Upper lobe of left lung (tissue), 4 donors: Measurements from ENCODE around the gene MTMR2.

Experiments used
- EP300 ChIP-seq, 4 donors: sonication (generic); formaldehyde crosslinking; IDR thresholded peaks; one replicate each; pipeline ENCODE4 v1.5.1; 2017; ENCODE audit warnings: antibody characterized with exemption in 4 of 4, control low read depth in 2 of 4
- POLR2A ChIP-seq, 4 donors: fragments of 450-650 bp; IDR thresholded peaks; one replicate each; pipeline ENCODE4 v1.5.1; 2016 to 2017; ENCODE audit warnings: antibody characterized with exemption in 4 of 4, mild to moderate bottlenecking in 2 of 4

DNA sequence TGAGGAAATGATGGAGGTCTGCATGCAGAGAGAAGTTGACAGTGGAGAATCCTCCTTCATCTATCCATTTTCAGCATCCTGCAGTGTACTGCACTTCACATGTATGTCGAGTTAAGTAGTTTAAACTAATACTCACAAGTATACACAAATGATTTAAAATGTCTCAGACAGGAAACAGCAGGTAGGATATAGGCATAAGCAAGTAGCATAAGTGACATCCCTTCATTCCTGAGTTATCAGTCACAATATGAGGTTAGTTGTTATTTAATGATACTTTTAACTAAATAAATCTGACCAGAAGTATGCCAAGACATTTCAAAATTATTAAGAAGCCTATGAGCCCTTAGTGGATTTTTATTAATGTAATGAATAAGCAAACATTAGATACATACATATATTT is 37.4 kb downstream of the MTMR2 start:
- no peak for TF ChIP-seq POLR2A (IDR thresholded peaks at IDR 0.05)
- no peak for TF ChIP-seq EP300 (IDR thresholded peaks at IDR 0.05)
